MM.1S (cell line): ENCODE results near the gene TPCN2.

ENCODE experiments used
- CTCF ChIP-seq: fragments of 300-600 bp; sonication (generic); IDR thresholded peaks from 2 replicates; pipeline ENCODE4 v1.5.1; 2016; ENCODE audit warnings: antibody characterized with exemption, low read length, mixed read lengths
- EZH2 ChIP-seq: fragments of 300-600 bp; sonication (generic); optimal IDR thresholded peaks from 2 replicates; pipeline ENCODE3; 2017; ENCODE audit warnings: low read depth, mild to moderate bottlenecking, antibody characterized with exemption, low read length, mixed read lengths
- EZH2phosphoT487 ChIP-seq: fragments of 300-600 bp; sonication (generic); IDR thresholded peaks from 2 replicates; pipeline ENCODE4 v1.6.1; 2018; ENCODE audit warnings: antibody characterized with exemption, low read length

- TF ChIP-seq CTCF (no peak), EZH2 (no peak), EZH2phosphoT487 (no peak)
Observed at GRCh38 chr11:69073469-69073868, 24.7 kb downstream of the TPCN2 start.
